Lung (tissue), 12 donors: ENCODE measurements around the gene SARNP. TPM values are rescaled to one million over a fixed set of nuclear protein-coding genes. Genes with fewer than 3 reads are reported as not detected.

Experiments used
- ATAC-seq: fragments of 200-7000 bp; cut with Tn5 transposase; one replicate; pipeline ENCODE4 v1.9.1; 2020; ENCODE audit warnings: moderate number of reproducible peaks; ENCODE audit not compliant: insufficient read depth, low FRiP score
- DNase-seq, 3 donors: peaks; one replicate each; pipeline ENCODE4 v3.0.0-alpha.2; 2013 to 2017
- H3K27ac ChIP-seq, 2 donors: one replicate each; pipeline ENCODE4 v1.5.1; 2013; ENCODE audit warnings: mild to moderate bottlenecking in 2 of 2, moderate library complexity in 2 of 2, control low read depth in 1 of 2, inconsistent platforms in 1 of 2, low read depth in 1 of 2, low read length in 1 of 2
- H3K27me3 ChIP-seq, 3 donors: one replicate each; pipeline ENCODE4 v1.5.1; 2013; ENCODE audit warnings: low read length in 2 of 3; ENCODE audit not compliant: control insufficient read depth in 3 of 3, insufficient read depth in 3 of 3
- H3K36me3 ChIP-seq, 4 donors: one replicate each; pipeline ENCODE4 v1.5.1; 2013; ENCODE audit warnings: low read length in 4 of 4, mild to moderate bottlenecking in 1 of 4, moderate library complexity in 1 of 4; ENCODE audit not compliant: control insufficient read depth in 4 of 4, insufficient read depth in 4 of 4
- H3K4me1 ChIP-seq, 5 donors: one replicate each; pipeline ENCODE4 v1.5.1; 2013; ENCODE audit warnings: low read length in 5 of 5, mild to moderate bottlenecking in 2 of 5, moderate library complexity in 1 of 5; ENCODE audit not compliant: control insufficient read depth in 5 of 5, insufficient read depth in 5 of 5
- H3K4me3 ChIP-seq: one replicate; pipeline ENCODE4 v1.5.1; 2013; ENCODE audit warnings: mild to moderate bottlenecking, control low read depth, moderate library complexity
- H3K9ac ChIP-seq, 2 donors: one replicate each; pipeline ENCODE4 v1.5.1; 2013; ENCODE audit warnings: low read length in 2 of 2, control low read depth in 1 of 2; ENCODE audit not compliant: insufficient read depth in 1 of 2
- H3K9me3 ChIP-seq, 4 donors: one replicate each; pipeline ENCODE4 v1.5.1; 2013; ENCODE audit warnings: low read length in 3 of 4, mild to moderate bottlenecking in 1 of 4, moderate library complexity in 1 of 4; ENCODE audit not compliant: control insufficient read depth in 4 of 4, insufficient read depth in 3 of 4
- WGBS, 2 donors: extraction: QIAGEN DNeasy Blood & Tissue Kit; methylation state at CpG; one replicate each; pipeline ENCODE4 v1.1.7; 2013; 5-methylcytosine and 5-hydroxymethylcytosine counted together
- polyA plus RNA-seq, 2 donors: library from polyadenylated mRNA; stranded (reverse); fragments of 200-250 nt; gene quantifications; one replicate each; pipeline ENCODE4 v1.2.1, GENCODE V29; 2013
- total RNA-seq, 2 donors: library from RNA; depleted of rRNA in 1 of 2; stranded (reverse); fragments of >200 nt in 1 of 2; gene quantifications; one replicate each; pipeline ENCODE4 v1.2.1, GENCODE V29; 2014 to 2021
- TF ChIP-seq, protein P1 (sequence below): IDR thresholded peaks from 2 replicates; pipeline ENCODE4 v1.5.1; 2012; ENCODE audit warnings: mild to moderate bottlenecking; ENCODE audit errors: control extremely low read depth, extremely low read depth
- donor health status: control.
- donor health status: control.
- donor health status: Bipolar disorder and iron deficiency.
- donor health status: healthy.
- donor health status: DM: yes; HTN: yes; CAD: no.

Gene SARNP
- total and polyA plus RNA-seq, 4 donors: 51.9 to 102 (median 82.2) TPM

DNA sequence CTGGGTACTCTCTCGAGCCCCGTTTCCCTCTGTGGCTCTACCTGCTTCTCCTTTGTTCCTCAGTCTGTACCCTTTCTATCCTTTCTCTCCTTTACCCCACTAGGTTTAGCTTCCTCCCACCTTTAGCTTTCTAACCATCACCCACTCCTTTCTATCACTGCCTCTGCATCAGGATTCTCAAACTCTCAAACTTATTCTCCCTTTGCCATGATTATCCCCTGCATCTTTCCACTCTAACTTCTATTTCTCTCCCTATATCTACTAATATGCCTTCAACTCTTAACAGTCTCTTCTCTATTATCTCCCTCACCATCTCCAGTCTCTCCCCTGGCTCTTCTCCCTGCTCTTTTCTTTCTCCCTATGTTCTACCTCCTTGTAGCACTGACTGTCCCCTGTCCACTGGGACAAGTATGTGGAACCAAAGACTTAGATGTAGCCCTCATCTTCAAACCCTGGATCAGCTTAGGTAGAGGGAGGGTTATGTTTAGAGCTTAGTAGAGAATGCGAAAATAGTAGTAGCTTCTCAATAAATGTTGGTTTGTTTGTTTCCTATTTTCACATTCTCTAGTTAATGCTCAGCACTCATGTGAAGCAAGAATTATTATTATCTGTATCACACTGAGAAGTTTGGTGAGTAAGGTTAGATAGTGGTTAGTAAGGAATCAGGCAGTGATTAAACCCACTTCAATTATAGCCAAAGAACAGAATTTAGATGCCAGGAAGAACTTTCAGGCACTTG lies 71.2 kb downstream of the SARNP start:
- peaks cover 2 to 34% (median 11%) of the 10 kb centered on the region in 5 donors for H3K4me1 ChIP-seq
- H3K9ac ChIP-seq: peak overlapping the region in 1 of 2 donors; percentile 35
- no peak overlapping the region for H3K4me3 ChIP-seq
- no peak overlapping the region for H3K27ac ChIP-seq
- TF ChIP-seq, protein P1, sequence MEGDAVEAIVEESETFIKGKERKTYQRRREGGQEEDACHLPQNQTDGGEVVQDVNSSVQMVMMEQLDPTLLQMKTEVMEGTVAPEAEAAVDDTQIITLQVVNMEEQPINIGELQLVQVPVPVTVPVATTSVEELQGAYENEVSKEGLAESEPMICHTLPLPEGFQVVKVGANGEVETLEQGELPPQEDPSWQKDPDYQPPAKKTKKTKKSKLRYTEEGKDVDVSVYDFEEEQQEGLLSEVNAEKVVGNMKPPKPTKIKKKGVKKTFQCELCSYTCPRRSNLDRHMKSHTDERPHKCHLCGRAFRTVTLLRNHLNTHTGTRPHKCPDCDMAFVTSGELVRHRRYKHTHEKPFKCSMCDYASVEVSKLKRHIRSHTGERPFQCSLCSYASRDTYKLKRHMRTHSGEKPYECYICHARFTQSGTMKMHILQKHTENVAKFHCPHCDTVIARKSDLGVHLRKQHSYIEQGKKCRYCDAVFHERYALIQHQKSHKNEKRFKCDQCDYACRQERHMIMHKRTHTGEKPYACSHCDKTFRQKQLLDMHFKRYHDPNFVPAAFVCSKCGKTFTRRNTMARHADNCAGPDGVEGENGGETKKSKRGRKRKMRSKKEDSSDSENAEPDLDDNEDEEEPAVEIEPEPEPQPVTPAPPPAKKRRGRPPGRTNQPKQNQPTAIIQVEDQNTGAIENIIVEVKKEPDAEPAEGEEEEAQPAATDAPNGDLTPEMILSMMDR: no peak
- no peaks in the 10 kb centered on the region for H3K27me3 ChIP-seq
- no peaks in the 10 kb centered on the region for H3K9me3 ChIP-seq
- WGBS, 2 donors: 59 to 64% methylated on average over 3 of the region's 3 CpGs
- peaks cover 0 to 7% (median under 1%) of the 10 kb centered on the region in 4 donors for H3K36me3 ChIP-seq
- DNase-seq: no peak
- no peak for ATAC-seq

DNA sequence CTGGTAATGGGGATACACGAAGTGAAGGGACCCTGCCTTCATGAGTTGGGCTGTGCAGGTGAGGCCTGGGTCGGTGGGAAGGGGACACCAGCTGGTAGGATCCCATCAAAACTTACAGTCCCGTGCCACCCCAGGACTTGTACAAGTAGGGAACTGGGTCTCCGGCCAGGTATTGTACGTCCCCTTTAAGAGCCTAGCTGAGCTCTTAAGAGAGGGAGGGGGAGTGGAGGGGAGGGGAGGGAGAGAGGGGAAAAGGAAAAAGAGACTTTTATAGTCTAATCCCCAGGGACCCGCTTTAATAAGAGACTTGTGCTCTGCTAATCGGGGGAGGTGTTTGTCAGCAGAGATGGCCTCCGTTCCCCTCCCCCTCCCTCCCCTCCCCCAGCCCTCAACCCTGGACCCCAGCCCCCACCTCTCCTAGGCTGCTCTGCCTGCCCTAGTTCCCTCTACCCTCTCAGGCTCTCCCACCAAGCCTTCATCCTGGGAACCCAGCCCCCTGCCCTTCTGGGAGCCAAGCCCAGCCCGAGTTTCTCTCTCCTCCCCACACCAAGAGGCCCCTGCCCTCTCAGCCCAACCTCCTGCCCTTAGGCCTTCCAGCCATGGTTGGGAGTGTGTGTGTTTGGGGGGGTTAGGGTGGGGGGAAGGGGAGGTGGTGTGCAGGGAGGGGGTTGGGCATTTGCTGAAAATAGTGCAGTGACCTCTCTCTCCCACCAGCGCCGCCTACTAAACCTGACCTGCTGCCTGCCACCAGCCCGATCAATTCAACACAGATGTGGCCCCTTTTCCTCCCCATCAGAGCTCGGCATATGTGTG lies 72.0 kb downstream of the SARNP start:
- no peak overlapping the region for H3K9ac ChIP-seq
- TF ChIP-seq, protein P1: no peak
- peaks cover 0 to 2% (median 0%) of the 10 kb centered on the region in 4 donors for H3K36me3 ChIP-seq
- no peaks in the 10 kb centered on the region for H3K27me3 ChIP-seq
- WGBS, 2 donors: 31 to 36% methylated on average over 13 of the region's 13 CpGs
- H3K4me1 ChIP-seq: peaks cover 2 to 34% (median 11%) of the 10 kb centered on the region in 5 donors
- H3K9me3 ChIP-seq: no peaks in the 10 kb centered on the region
- no peak overlapping the region for H3K4me3 ChIP-seq
- H3K27ac ChIP-seq: no peak overlapping the region
- DNase-seq (peak; percentile 73 to 87 (median 85)), ATAC-seq (no peak)

GRCh38 chr12:55744340-55745030 lies 73.0 kb downstream of the SARNP start:
- Histone ChIP-seq H3K36me3 (peaks cover 0 to 2% (median 0%) of the 10 kb centered on the region in 4 donors), H3K4me1 (peaks cover 2 to 34% (median 11%) of the 10 kb centered on the region in 5 donors), H3K9me3 (no peaks in the 10 kb centered on the region), H3K4me3 (no peak overlapping the region), H3K27ac (no peak overlapping the region), H3K9ac (peak overlapping the region; percentile 46 to 74), H3K27me3 (no peaks in the 10 kb centered on the region)
- TF ChIP-seq, protein P1: no peak
- 18 to 31% methylated on average over 11 of the region's 11 CpGs for WGBS, 2 donors
- ATAC-seq (no peak), DNase-seq (no peak)
